T-helper 1 cell treated with Interleukin-12 subunit alpha and Interleukin-12 subunit beta and Interleukin-4 antibody, amounts not matched to agents 30 μg/mL and 1 μg/mL, for 36 hours (primary cell): ENCODE results near the gene C16orf74.
A peak's percentile ranks its signal among the peaks of the same experiment; 100 is the strongest.

Experiments
- H3K27ac Mint-ChIP-seq: one replicate; pipeline ENCODE4 v1.8.0; 2021; ENCODE audit warnings: mild to moderate bottlenecking, mixed read lengths
- H3K27me3 Mint-ChIP-seq: one replicate; pipeline ENCODE4 v1.8.0; 2021; ENCODE audit warnings: low read depth, mixed read lengths
- H3K36me3 Mint-ChIP-seq: one replicate; pipeline ENCODE4 v1.8.0; 2021; ENCODE audit warnings: low read depth, mixed read lengths
- H3K4me1 Mint-ChIP-seq: one replicate; pipeline ENCODE4 v1.8.0; 2021; ENCODE audit warnings: low read depth, mixed read lengths
- H3K4me3 Mint-ChIP-seq: one replicate; pipeline ENCODE4 v1.8.0; 2021; ENCODE audit warnings: mild to moderate bottlenecking, moderate library complexity, mixed read lengths
- H3K9me3 Mint-ChIP-seq: one replicate; pipeline ENCODE4 v1.8.0; 2021; ENCODE audit warnings: mixed read lengths

The C16orf74 gene

GRCh38 chr16:85746460-85747215, 4.3 kb downstream of the C16orf74 start:
- Mint-ChIP-seq H3K9me3 (no peaks in the 10 kb centered on the region), H3K4me1 (peaks cover 2% of the 10 kb centered on the region), H3K27ac (no peak overlapping the region), H3K36me3 (no peaks in the 10 kb centered on the region), H3K4me3 (no peak overlapping the region), H3K27me3 (peaks cover 19% of the 10 kb centered on the region)

GRCh38 chr16:85738923-85739715, 11.8 kb downstream of the C16orf74 start:
- no peak overlapping the region for H3K4me3 Mint-ChIP-seq

GRCh38 chr16:85736921-85737320, 14.0 kb downstream of the C16orf74 start:
- H3K27ac Mint-ChIP-seq, result no peak overlapping the region
- H3K9me3 Mint-ChIP-seq, result no peaks in the 10 kb centered on the region
- H3K4me3 Mint-ChIP-seq, result no peak overlapping the region
- no peaks in the 10 kb centered on the region for H3K27me3 Mint-ChIP-seq
- H3K36me3 Mint-ChIP-seq, result no peaks in the 10 kb centered on the region
- H3K4me1 Mint-ChIP-seq, result peaks cover 5% of the 10 kb centered on the region

More at GRCh38 chr16:85738923-85739715, 11.8 kb downstream of the C16orf74 start:
- H3K9me3 Mint-ChIP-seq, result no peaks in the 10 kb centered on the region
- H3K27ac Mint-ChIP-seq, result no peak overlapping the region
- H3K36me3 Mint-ChIP-seq, result no peaks in the 10 kb centered on the region
- peaks cover 5% of the 10 kb centered on the region for H3K4me1 Mint-ChIP-seq
- H3K27me3 Mint-ChIP-seq, result no peaks in the 10 kb centered on the region

- H3K9me3 Mint-ChIP-seq, result no peaks in the 10 kb centered on the region
- H3K27me3 Mint-ChIP-seq, result no peaks in the 10 kb centered on the region
- no peak overlapping the region for H3K4me3 Mint-ChIP-seq
- no peaks in the 10 kb centered on the region for H3K36me3 Mint-ChIP-seq
- peaks cover 5% of the 10 kb centered on the region for H3K4me1 Mint-ChIP-seq
- H3K27ac Mint-ChIP-seq, result no peak overlapping the region
Observed at GRCh38 chr16:85735946-85736345, 14.9 kb downstream of the C16orf74 start.

- H3K4me1 Mint-ChIP-seq, result peaks cover 5% of the 10 kb centered on the region
- no peaks in the 10 kb centered on the region for H3K27me3 Mint-ChIP-seq
- no peaks in the 10 kb centered on the region for H3K9me3 Mint-ChIP-seq
- no peak overlapping the region for H3K4me3 Mint-ChIP-seq
- no peaks in the 10 kb centered on the region for H3K36me3 Mint-ChIP-seq
- peak overlapping the region; percentile 41 for H3K27ac Mint-ChIP-seq
Observed at GRCh38 chr16:85735225-85735635, 15.7 kb downstream of the C16orf74 start.

GRCh38 chr16:85734311-85735017, 16.4 kb downstream of the C16orf74 start:
- no peaks in the 10 kb centered on the region for H3K36me3 Mint-ChIP-seq
- H3K4me3 Mint-ChIP-seq, result no peak overlapping the region
- no peaks in the 10 kb centered on the region for H3K9me3 Mint-ChIP-seq
- H3K27ac Mint-ChIP-seq, result no peak overlapping the region
- H3K27me3 Mint-ChIP-seq, result no peaks in the 10 kb centered on the region
- peaks cover 5% of the 10 kb centered on the region for H3K4me1 Mint-ChIP-seq

GRCh38 chr16:85733839-85734170, 17.1 kb downstream of the C16orf74 start:
- Mint-ChIP-seq H3K4me1 (peaks cover 5% of the 10 kb centered on the region), H3K27me3 (no peaks in the 10 kb centered on the region), H3K4me3 (no peak overlapping the region), H3K9me3 (no peaks in the 10 kb centered on the region), H3K36me3 (no peaks in the 10 kb centered on the region), H3K27ac (no peak overlapping the region)

GRCh38 chr16:85733155-85733838, 17.6 kb downstream of the C16orf74 start:
- peaks cover 5% of the 10 kb centered on the region for H3K4me1 Mint-ChIP-seq
- no peaks in the 10 kb centered on the region for H3K27me3 Mint-ChIP-seq
- no peaks in the 10 kb centered on the region for H3K36me3 Mint-ChIP-seq
- H3K4me3 Mint-ChIP-seq, result no peak overlapping the region
- H3K27ac Mint-ChIP-seq, result no peak overlapping the region
- H3K9me3 Mint-ChIP-seq, result no peaks in the 10 kb centered on the region

- Mint-ChIP-seq H3K4me3 (no peak overlapping the region), H3K27ac (no peak overlapping the region), H3K4me1 (peaks cover 5% of the 10 kb centered on the region), H3K9me3 (no peaks in the 10 kb centered on the region), H3K36me3 (no peaks in the 10 kb centered on the region), H3K27me3 (no peaks in the 10 kb centered on the region)
Observed at GRCh38 chr16:85731179-85731578, 19.7 kb downstream of the C16orf74 start.

- Mint-ChIP-seq H3K27me3 (no peaks in the 10 kb centered on the region), H3K9me3 (no peaks in the 10 kb centered on the region), H3K27ac (no peak overlapping the region), H3K4me3 (no peak overlapping the region), H3K36me3 (no peaks in the 10 kb centered on the region), H3K4me1 (no peaks in the 10 kb centered on the region)
Observed at GRCh38 chr16:85730186-85730465, 20.8 kb downstream of the C16orf74 start.

- Mint-ChIP-seq H3K4me1 (no peaks in the 10 kb centered on the region), H3K27me3 (no peaks in the 10 kb centered on the region), H3K27ac (no peak overlapping the region), H3K36me3 (no peaks in the 10 kb centered on the region), H3K4me3 (no peak overlapping the region), H3K9me3 (no peaks in the 10 kb centered on the region)
Observed at GRCh38 chr16:85729452-85730185, 21.3 kb downstream of the C16orf74 start.

GRCh38 chr16:85728879-85729278, 22.0 kb downstream of the C16orf74 start:
- no peak overlapping the region for H3K4me3 Mint-ChIP-seq
- no peaks in the 10 kb centered on the region for H3K36me3 Mint-ChIP-seq
- no peaks in the 10 kb centered on the region for H3K4me1 Mint-ChIP-seq

GRCh38 chr16:85724936-85725335, 26.0 kb downstream of the C16orf74 start:
- Mint-ChIP-seq H3K4me1 (no peaks in the 10 kb centered on the region), H3K27me3 (no peaks in the 10 kb centered on the region), H3K27ac (no peak overlapping the region), H3K4me3 (no peak overlapping the region), H3K9me3 (no peaks in the 10 kb centered on the region), H3K36me3 (no peaks in the 10 kb centered on the region)

More at GRCh38 chr16:85728879-85729278, 22.0 kb downstream of the C16orf74 start:
- H3K27ac Mint-ChIP-seq, result no peak overlapping the region
- no peaks in the 10 kb centered on the region for H3K27me3 Mint-ChIP-seq
- H3K9me3 Mint-ChIP-seq, result no peaks in the 10 kb centered on the region
